ENCODE data around the gene LMBR1. TPM values are rescaled to one million over a fixed set of nuclear protein-coding genes. Genes with fewer than 3 reads are reported as not detected.
"Not testable (repeated sequence)": the region's sequence is repeated elsewhere in the genome, so short reads cannot be mapped to it uniquely, and the experiment has no call there.

The LMBR1 gene
- total and polyA plus RNA-seq, 2 donors (not counting 1 experiment from before 2014, with no cell fraction given) = 30.8 to 41.6 TPM

DNA sequence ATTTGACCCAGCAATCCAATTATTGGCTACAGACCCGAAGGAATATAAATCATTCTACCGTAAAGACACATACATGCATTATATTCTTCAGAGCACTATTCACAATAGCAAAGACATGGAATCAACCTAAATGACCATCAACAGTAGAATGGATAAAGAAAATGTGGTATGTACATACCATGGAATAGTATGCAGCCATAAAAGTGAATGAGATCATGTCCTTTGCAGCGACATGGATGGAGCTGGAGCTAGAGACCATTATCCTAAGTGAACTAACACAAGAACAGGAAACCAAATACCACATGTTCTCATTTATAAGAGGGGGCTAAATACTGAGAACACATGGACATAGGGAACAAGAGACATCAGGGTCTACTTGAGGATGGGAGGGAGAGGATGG is 44.0 kb downstream of the LMBR1 start:
- Histone ChIP-seq H3K36me3 (ENCODE audit: control insufficient read depth, insufficient read depth, low read length) (no peaks in the 10 kb centered on the region), H3K27ac (ENCODE audit: insufficient read depth, low read length) (no peak overlapping the region), H3K9ac (ENCODE audit: insufficient read depth, low read length) (no peak overlapping the region), H3K4me3 (replicated peaks in 1 of 4; ENCODE audit: control extremely low read depth in 1 of 4, insufficient read depth in 1 of 4, low read depth in 3 of 4, low read length in 4 of 4) (no peak overlapping the region), H3K4me1 (ENCODE audit: control insufficient read depth, extremely low read depth, insufficient read depth, low read length) (no peaks in the 10 kb centered on the region), H3K9me3 (ENCODE audit: control insufficient read depth, insufficient read depth, low read depth, low read length) (no peaks in the 10 kb centered on the region), H4K20me1 (ENCODE audit: control insufficient read depth, extremely low read depth, insufficient read depth, low read length) (no peaks in the 10 kb centered on the region), H3K27me3 (ENCODE audit: control insufficient read depth, insufficient read depth, low read length) (no peaks in the 10 kb centered on the region), H3K4me2 (ENCODE audit: extremely low read depth, insufficient read depth, low read length) (no peak overlapping the region), H2AFZ (ENCODE audit: low read length) (no peak overlapping the region), H3K79me2 (ENCODE audit: control insufficient read depth, insufficient read depth, low read length) (no peaks in the 10 kb centered on the region)
- no peak for DNase-seq (ENCODE audit: low read depth in 2 of 2)
- no peak for TF ChIP-seq EZH2 (IDR thresholded peaks at IDR 0.05; ENCODE audit: low read length, missing control alignments)
- TF ChIP-seq, protein P1, sequence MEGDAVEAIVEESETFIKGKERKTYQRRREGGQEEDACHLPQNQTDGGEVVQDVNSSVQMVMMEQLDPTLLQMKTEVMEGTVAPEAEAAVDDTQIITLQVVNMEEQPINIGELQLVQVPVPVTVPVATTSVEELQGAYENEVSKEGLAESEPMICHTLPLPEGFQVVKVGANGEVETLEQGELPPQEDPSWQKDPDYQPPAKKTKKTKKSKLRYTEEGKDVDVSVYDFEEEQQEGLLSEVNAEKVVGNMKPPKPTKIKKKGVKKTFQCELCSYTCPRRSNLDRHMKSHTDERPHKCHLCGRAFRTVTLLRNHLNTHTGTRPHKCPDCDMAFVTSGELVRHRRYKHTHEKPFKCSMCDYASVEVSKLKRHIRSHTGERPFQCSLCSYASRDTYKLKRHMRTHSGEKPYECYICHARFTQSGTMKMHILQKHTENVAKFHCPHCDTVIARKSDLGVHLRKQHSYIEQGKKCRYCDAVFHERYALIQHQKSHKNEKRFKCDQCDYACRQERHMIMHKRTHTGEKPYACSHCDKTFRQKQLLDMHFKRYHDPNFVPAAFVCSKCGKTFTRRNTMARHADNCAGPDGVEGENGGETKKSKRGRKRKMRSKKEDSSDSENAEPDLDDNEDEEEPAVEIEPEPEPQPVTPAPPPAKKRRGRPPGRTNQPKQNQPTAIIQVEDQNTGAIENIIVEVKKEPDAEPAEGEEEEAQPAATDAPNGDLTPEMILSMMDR (conservative IDR thresholded peaks at IDR 0.05 in 1 of 2, IDR thresholded peaks at IDR 0.05 in 1 of 2; ENCODE audit: low read depth in 1 of 2, low read length in 2 of 2) = no peak

DNA sequence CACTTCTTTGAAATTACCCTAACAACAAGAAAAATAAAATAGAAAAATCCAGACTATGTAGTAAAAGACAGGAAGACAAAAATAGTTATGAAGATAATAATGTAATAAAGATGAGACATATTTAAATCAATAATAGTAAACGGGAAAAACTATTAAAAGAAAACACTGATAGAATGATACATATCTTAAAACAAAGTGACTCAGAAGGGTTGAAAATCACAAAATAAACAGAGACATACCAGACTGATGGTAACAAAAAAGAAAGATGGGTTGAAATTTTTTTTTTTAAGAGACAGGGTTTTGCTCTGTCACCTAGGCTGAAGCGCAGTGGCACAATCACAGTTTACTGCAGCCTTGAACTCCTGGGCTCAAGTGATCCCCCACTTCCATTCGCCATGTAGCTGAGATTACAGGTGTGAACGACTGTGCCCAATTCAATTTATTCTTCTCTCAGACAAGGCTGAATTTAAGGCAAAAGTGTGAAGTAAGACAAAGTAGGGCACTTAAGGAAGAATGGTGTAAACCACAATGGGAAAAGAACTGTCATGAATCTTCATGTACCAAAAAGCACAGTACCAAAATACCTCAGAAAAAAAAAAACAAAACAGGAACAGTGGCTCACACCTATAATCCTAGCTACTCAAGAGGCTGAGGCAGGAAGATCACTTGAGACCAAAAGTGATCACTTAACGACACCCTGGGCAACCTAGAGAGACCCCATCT is 47.4 kb downstream of the LMBR1 start:
- no peak overlapping the region for H3K4me2 ChIP-seq (ENCODE audit: extremely low read depth, insufficient read depth, low read length)
- H3K27me3 ChIP-seq (ENCODE audit: control insufficient read depth, insufficient read depth, low read length) = no peaks in the 10 kb centered on the region
- TF ChIP-seq, protein P1 (conservative IDR thresholded peaks at IDR 0.05 in 1 of 2, IDR thresholded peaks at IDR 0.05 in 1 of 2; ENCODE audit: low read depth in 1 of 2, low read length in 2 of 2) = no peak
- no peak for TF ChIP-seq EZH2 (IDR thresholded peaks at IDR 0.05; ENCODE audit: low read length, missing control alignments)
- H3K27ac ChIP-seq (ENCODE audit: insufficient read depth, low read length) = no peak overlapping the region
- H3K4me3 ChIP-seq (replicated peaks in 1 of 4; ENCODE audit: control extremely low read depth in 1 of 4, insufficient read depth in 1 of 4, low read depth in 3 of 4, low read length in 4 of 4) = no peak overlapping the region
- H3K9ac ChIP-seq (ENCODE audit: insufficient read depth, low read length) = no peak overlapping the region
- no peaks in the 10 kb centered on the region for H3K4me1 ChIP-seq (ENCODE audit: control insufficient read depth, extremely low read depth, insufficient read depth, low read length)
- H3K9me3 ChIP-seq (ENCODE audit: control insufficient read depth, insufficient read depth, low read depth, low read length) = no peaks in the 10 kb centered on the region
- H4K20me1 ChIP-seq (ENCODE audit: control insufficient read depth, extremely low read depth, insufficient read depth, low read length) = no peaks in the 10 kb centered on the region
- no peaks in the 10 kb centered on the region for H3K36me3 ChIP-seq (ENCODE audit: control insufficient read depth, insufficient read depth, low read length)
- H2AFZ ChIP-seq (ENCODE audit: low read length) = no peak overlapping the region
- no peaks in the 10 kb centered on the region for H3K79me2 ChIP-seq (ENCODE audit: control insufficient read depth, insufficient read depth, low read length)
- DNase-seq (ENCODE audit: low read depth in 2 of 2) = no peak

DNA sequence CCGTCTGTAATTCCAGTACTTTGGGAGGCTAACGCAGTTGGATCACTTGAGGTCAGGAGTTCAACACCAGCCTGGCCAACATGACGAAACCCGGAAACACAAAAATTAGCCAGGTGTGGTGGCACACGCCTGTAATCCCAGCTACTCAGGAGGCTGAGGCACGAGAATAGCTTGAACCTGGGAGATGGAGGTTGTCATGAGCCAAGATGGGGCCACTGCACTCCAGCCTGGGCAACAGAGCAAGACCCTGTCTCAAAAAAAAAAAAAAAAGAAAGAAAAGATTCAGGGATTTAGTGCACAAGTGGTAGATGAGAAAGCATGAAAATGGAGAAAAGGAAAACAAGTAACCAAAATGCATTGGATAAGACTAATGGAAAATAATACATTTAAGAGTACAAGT is 49.4 kb downstream of the LMBR1 start:
- H3K4me1 ChIP-seq (ENCODE audit: control insufficient read depth, extremely low read depth, insufficient read depth, low read length); DNase-seq (ENCODE audit: low read depth in 2 of 2); H4K20me1 ChIP-seq (ENCODE audit: control insufficient read depth, extremely low read depth, insufficient read depth, low read length); H3K27me3 ChIP-seq (ENCODE audit: control insufficient read depth, insufficient read depth, low read length); H3K9me3 ChIP-seq (ENCODE audit: control insufficient read depth, insufficient read depth, low read depth, low read length); H3K4me3 ChIP-seq (replicated peaks in 1 of 4; ENCODE audit: control extremely low read depth in 1 of 4, insufficient read depth in 1 of 4, low read depth in 3 of 4, low read length in 4 of 4); H3K4me2 ChIP-seq (ENCODE audit: extremely low read depth, insufficient read depth, low read length); H3K79me2 ChIP-seq (ENCODE audit: control insufficient read depth, insufficient read depth, low read length); H3K27ac ChIP-seq (ENCODE audit: insufficient read depth, low read length); H3K36me3 ChIP-seq (ENCODE audit: control insufficient read depth, insufficient read depth, low read length); H2AFZ ChIP-seq (ENCODE audit: low read length); H3K9ac ChIP-seq (ENCODE audit: insufficient read depth, low read length): not testable (repeated sequence)

Measured in fibroblast of lung (primary cell).